Prostate gland (tissue), 2 donors: ENCODE results near the gene HDAC10. TPM values are rescaled to one million over a fixed set of nuclear protein-coding genes. Genes with fewer than 3 reads are reported as not detected.
A peak's percentile ranks its signal among the peaks of the same experiment; 100 is the strongest.

Experiments used
- DNase-seq: peaks from one replicate; pipeline ENCODE4 v3.0.0-alpha.2; 2019; ENCODE audit warnings: low spot score
- H3K27ac ChIP-seq, 2 donors: fragments of 200-600 bp; sonication (generic); 2 replicates each; pipeline ENCODE4 v1.5.1; 2017 to 2019
- H3K27me3 ChIP-seq: fragments of 200-600 bp; sonication (generic); replicated peaks from 2 replicates; pipeline ENCODE4 v1.5.1; 2019; ENCODE audit not compliant: insufficient read depth
- H3K36me3 ChIP-seq, 2 donors: fragments of 200-600 bp; sonication (generic); 1 replicate in 1 of 2; 2 replicates in 1 of 2; pipeline versions ENCODE4 v1.5.1 to v1.8.1; 2017 to 2019
- H3K4me1 ChIP-seq: fragments of 200-600 bp; sonication (generic); replicated peaks from 2 replicates; pipeline ENCODE4 v1.5.1; 2019
- H3K4me3 ChIP-seq, 2 donors: fragments of 200-600 bp; sonication (generic); 2 replicates each; pipeline ENCODE4 v1.5.1; 2017 to 2019
- H3K9me3 ChIP-seq: fragments of 200-600 bp; sonication (generic); 2 replicates; pipeline ENCODE4 v1.5.1; 2017
- POLR2A ChIP-seq: fragments of 450-650 bp; IDR thresholded peaks from one replicate; pipeline ENCODE4 v1.6.1; 2016; ENCODE audit warnings: antibody characterized with exemption, mild to moderate bottlenecking
- POLR2AphosphoS5 ChIP-seq: sonication (generic); formaldehyde crosslinking; IDR thresholded peaks from one replicate; pipeline ENCODE4 v1.6.1; 2017; ENCODE audit warnings: antibody characterized with exemption
- WGBS: methylation state at CpG from one replicate; pipeline ENCODE4 v1.1.5; 2018; 5-methylcytosine and 5-hydroxymethylcytosine counted together
- intact Hi-C: fragments of 100-400 bp; cut with DNase I; formaldehyde crosslinking; loops from one replicate; pipeline ENCODE4 v1.14.2; 2022
- total RNA-seq, 2 donors: library from RNA; depleted of rRNA; stranded (reverse); fragments of >200 nt; gene quantifications; one replicate each; pipeline ENCODE4 v1.1.0, GENCODE V29; 2016
- TF ChIP-seq, protein P1 (sequence below), 4 experiments: fragments of 200-600 bp in 2 of 4; fragments of 450-650 bp in 2 of 4; sonication (generic) in 2 of 4; IDR thresholded peaks; 1 replicate in 3 of 4; 2 replicates in 1 of 4; pipeline ENCODE4 v1.5.1; 2016 to 2019; ENCODE audit warnings: antibody characterized with exemption in 4 of 4, mild to moderate bottlenecking in 2 of 4, moderate library complexity in 2 of 4

Gene HDAC10
- total RNA-seq, 2 donors from 2014 or later, result 36.9 to 41.3 TPM

DNA sequence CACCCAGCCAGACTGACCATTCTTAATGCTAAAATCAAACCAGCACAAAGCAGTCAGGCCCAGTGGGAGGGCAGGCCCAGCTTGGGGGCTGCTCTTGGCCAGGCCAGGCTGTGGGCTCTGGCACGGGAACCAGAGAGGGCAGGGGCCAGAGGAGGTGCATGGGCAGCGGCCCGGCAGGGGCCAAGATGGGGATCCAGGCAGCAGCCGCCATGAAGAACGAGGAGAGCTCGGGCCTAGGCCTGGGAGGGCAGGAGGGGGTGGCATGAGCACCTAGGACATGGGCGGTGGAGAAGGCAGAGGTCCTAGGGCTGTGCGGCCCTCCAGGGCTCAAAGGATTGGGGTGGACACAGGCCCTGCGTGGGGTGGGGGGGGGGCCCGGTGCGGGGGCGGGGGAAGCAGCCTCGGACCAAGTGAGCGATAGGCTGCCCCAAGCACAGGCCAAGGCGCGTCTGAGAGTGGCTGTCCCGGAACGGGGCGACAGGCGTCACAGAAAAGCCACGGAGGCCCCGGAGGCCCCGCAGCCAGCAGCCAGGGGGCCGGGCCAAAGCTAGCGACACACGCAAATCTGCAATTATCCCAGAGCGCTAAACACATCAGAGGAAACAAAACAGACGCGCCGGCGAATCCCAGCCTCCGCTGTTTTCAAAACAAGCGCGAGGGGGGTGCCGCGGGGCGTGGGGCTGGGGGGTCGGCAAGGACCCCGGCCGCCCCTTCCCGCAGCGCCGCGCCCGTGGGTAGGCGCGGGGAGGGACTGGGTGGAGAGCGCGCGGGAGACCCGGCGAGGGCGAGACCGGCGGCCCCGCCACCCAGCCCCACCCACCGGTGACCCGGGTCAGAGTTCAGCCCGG is 48.1 kb upstream of the HDAC10 start:
- no peak for DNase-seq
- no peaks in the 10 kb centered on the region for H3K27me3 ChIP-seq
- TF ChIP-seq POLR2A, result no peak
- TF ChIP-seq, protein P1, sequence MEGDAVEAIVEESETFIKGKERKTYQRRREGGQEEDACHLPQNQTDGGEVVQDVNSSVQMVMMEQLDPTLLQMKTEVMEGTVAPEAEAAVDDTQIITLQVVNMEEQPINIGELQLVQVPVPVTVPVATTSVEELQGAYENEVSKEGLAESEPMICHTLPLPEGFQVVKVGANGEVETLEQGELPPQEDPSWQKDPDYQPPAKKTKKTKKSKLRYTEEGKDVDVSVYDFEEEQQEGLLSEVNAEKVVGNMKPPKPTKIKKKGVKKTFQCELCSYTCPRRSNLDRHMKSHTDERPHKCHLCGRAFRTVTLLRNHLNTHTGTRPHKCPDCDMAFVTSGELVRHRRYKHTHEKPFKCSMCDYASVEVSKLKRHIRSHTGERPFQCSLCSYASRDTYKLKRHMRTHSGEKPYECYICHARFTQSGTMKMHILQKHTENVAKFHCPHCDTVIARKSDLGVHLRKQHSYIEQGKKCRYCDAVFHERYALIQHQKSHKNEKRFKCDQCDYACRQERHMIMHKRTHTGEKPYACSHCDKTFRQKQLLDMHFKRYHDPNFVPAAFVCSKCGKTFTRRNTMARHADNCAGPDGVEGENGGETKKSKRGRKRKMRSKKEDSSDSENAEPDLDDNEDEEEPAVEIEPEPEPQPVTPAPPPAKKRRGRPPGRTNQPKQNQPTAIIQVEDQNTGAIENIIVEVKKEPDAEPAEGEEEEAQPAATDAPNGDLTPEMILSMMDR (IDR thresholded peaks at IDR 0.05), result no peak
- TF ChIP-seq POLR2AphosphoS5, result no peak
- H3K9me3 ChIP-seq, result no peaks in the 10 kb centered on the region
- peak overlapping the region; percentile 3 to 16 for H3K4me3 ChIP-seq
- peaks cover 70% of the 10 kb centered on the region for H3K4me1 ChIP-seq
- WGBS, result 43% methylated on average over 52 of the region's 59 CpGs
- intact Hi-C loops, result no loop called here
- H3K27ac ChIP-seq, result peak overlapping the region; percentile 60
- H3K36me3 ChIP-seq, result no peaks in the 10 kb centered on the region

- no peak overlapping the region for H3K4me3 ChIP-seq
Observed at GRCh38 chr22:50298266-50298637, 47.2 kb upstream of the HDAC10 start.

GRCh38 chr22:50297510-50298265 is 46.6 kb upstream of the HDAC10 start:
- H3K4me3 ChIP-seq, result no peak overlapping the region
- peak overlapping the region; percentile 30 to 60 for H3K27ac ChIP-seq
- WGBS, result 73% methylated on average over 20 of the region's 20 CpGs
- H3K36me3 ChIP-seq, result no peaks in the 10 kb centered on the region
- no peaks in the 10 kb centered on the region for H3K9me3 ChIP-seq
- H3K27me3 ChIP-seq, result no peaks in the 10 kb centered on the region
- H3K4me1 ChIP-seq, result peaks cover 70% of the 10 kb centered on the region
- intact Hi-C loops, result no loop called here
- DNase-seq, result no peak
- TF ChIP-seq POLR2AphosphoS5 (no peak), POLR2A (no peak)
- TF ChIP-seq, protein P1 (IDR thresholded peaks at IDR 0.05), result no peak

More at GRCh38 chr22:50298266-50298637, 47.2 kb upstream of the HDAC10 start:
- no peaks in the 10 kb centered on the region for H3K27me3 ChIP-seq
- DNase-seq, result no peak
- TF ChIP-seq, protein P1 (IDR thresholded peaks at IDR 0.05), result no peak
- TF ChIP-seq POLR2A, result no peak
- TF ChIP-seq POLR2AphosphoS5, result no peak
- 66% methylated on average over 4 of the region's 4 CpGs for WGBS
- H3K36me3 ChIP-seq, result no peaks in the 10 kb centered on the region
- intact Hi-C loops, result no loop called here
- H3K9me3 ChIP-seq, result no peaks in the 10 kb centered on the region
- peak overlapping the region; percentile 30 to 60 for H3K27ac ChIP-seq
- H3K4me1 ChIP-seq, result peaks cover 70% of the 10 kb centered on the region

GRCh38 chr22:50296658-50297490 is 45.8 kb upstream of the HDAC10 start:
- no peak for DNase-seq
- Histone ChIP-seq H3K36me3 (no peaks in the 10 kb centered on the region), H3K4me1 (peaks cover 63% of the 10 kb centered on the region), H3K27me3 (no peaks in the 10 kb centered on the region), H3K4me3 (no peak overlapping the region), H3K27ac (peak overlapping the region; percentile 30 to 60), H3K9me3 (no peaks in the 10 kb centered on the region)
- no peak for TF ChIP-seq POLR2A
- no peak for TF ChIP-seq POLR2AphosphoS5
- TF ChIP-seq, protein P1 (IDR thresholded peaks at IDR 0.05), result no peak
- 59% methylated on average over 29 of the region's 29 CpGs for whole genome bisulfite sequencing
- intact Hi-C loops, result no loop called here
